ENCODE data around the gene INO80. TPM values are rescaled to one million over a fixed set of nuclear protein-coding genes. Genes with fewer than 3 reads are reported as not detected.

INO80 gene
- total RNA-seq, 1 experiment from 2014 or later: 38.4 TPM

GRCh38 chr15:40992241-40992741 lies 123.8 kb downstream of the INO80 start:
- no peak for DNase-seq
- Histone ChIP-seq H3K4me2 (ENCODE audit: low read length) (no peak overlapping the region), H3K27ac (ENCODE audit: low read length) (no peak overlapping the region), H3K9me3 (ENCODE audit: low read length) (no peaks in the 10 kb centered on the region), H3K36me3 (ENCODE audit: low read depth, low read length) (peaks cover 52% of the 10 kb centered on the region), H3K9me2 (replicated peaks; ENCODE audit: low read length) (no peaks in the 10 kb centered on the region), H2AFZ (ENCODE audit: low read length) (no peak overlapping the region), H3K79me2 (ENCODE audit: low read length) (no peaks in the 10 kb centered on the region), H3K4me3 (ENCODE audit: low read length) (no peak overlapping the region), H3K9ac (ENCODE audit: low read length) (no peak overlapping the region), H3K4me1 (ENCODE audit: insufficient read depth, low read length) (no peaks in the 10 kb centered on the region), H4K20me1 (ENCODE audit: low read length) (no peaks in the 10 kb centered on the region), H3K27me3 (ENCODE audit: low read length) (no peaks in the 10 kb centered on the region), H3F3A (ENCODE audit: low read length, unreplicated experiment) (no peaks in the 10 kb centered on the region)
- no TSS peak for BruUV-seq (replicated peaks)
- TF ChIP-seq EZH2 (IDR thresholded peaks at IDR 0.05; ENCODE audit: low read length, unreplicated experiment): no peak
- no peak for TF ChIP-seq EZH2phosphoT487 (IDR thresholded peaks at IDR 0.05; ENCODE audit: borderline replicate concordance, low read length)
- TF ChIP-seq CTCF (conservative IDR thresholded peaks at IDR 0.05; ENCODE audit: low read depth, low read length): no peak
- POLR2A ChIA-PET (ENCODE audit: unreplicated experiment): no interaction called here
- ATAC-seq: no peak
- CTCF ChIA-PET: no interaction called here
- intact Hi-C loops (cut with micrococcal nuclease): no loop called here

GRCh38 chr15:40991355-40991754 lies 124.7 kb downstream of the INO80 start:
- H4K20me1 ChIP-seq (ENCODE audit: low read length): no peaks in the 10 kb centered on the region
- ChIA-PET CTCF (no interaction called here), POLR2A (ENCODE audit: unreplicated experiment) (no interaction called here)
- H2AFZ ChIP-seq (ENCODE audit: low read length): no peak overlapping the region
- no peak overlapping the region for H3K4me3 ChIP-seq (ENCODE audit: low read length)
- ATAC-seq: no peak
- intact Hi-C loops (cut with micrococcal nuclease): no loop called here
- TF ChIP-seq CTCF (conservative IDR thresholded peaks at IDR 0.05; ENCODE audit: low read depth, low read length) (no peak), EZH2phosphoT487 (IDR thresholded peaks at IDR 0.05; ENCODE audit: borderline replicate concordance, low read length) (no peak), EZH2 (IDR thresholded peaks at IDR 0.05; ENCODE audit: low read length, unreplicated experiment) (no peak)
- H3F3A ChIP-seq (ENCODE audit: low read length, unreplicated experiment): no peaks in the 10 kb centered on the region
- no peaks in the 10 kb centered on the region for H3K79me2 ChIP-seq (ENCODE audit: low read length)
- no peak overlapping the region for H3K9ac ChIP-seq (ENCODE audit: low read length)
- no peaks in the 10 kb centered on the region for H3K27me3 ChIP-seq (ENCODE audit: low read length)
- no peaks in the 10 kb centered on the region for H3K9me2 ChIP-seq (replicated peaks; ENCODE audit: low read length)
- no peak overlapping the region for H3K4me2 ChIP-seq (ENCODE audit: low read length)
- H3K4me1 ChIP-seq (ENCODE audit: insufficient read depth, low read length): no peaks in the 10 kb centered on the region
- H3K9me3 ChIP-seq (ENCODE audit: low read length): no peaks in the 10 kb centered on the region
- BruUV-seq (replicated peaks): no TSS peak
- H3K27ac ChIP-seq (ENCODE audit: low read length): no peak overlapping the region
- peaks cover 50% of the 10 kb centered on the region for H3K36me3 ChIP-seq (ENCODE audit: low read depth, low read length)
- no peak for DNase-seq

DNA sequence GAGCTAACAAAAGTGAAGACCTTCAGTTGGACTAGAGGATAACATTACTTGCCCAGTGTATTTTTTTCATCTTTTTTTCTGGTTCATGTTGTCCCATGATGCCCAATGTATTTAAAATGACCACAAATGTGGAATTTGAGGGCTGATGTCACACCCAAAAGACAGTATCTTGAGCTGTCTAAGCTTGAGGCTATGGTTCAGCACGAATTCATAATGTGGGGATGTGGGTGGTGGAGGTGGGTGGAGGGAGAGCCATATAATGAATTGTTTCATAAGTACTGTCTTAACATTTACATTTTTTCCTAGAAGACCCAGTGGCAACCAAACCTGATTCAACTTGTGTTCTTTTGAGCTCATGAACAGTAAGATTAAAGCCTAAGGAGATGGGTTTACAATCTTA lies 125.3 kb downstream of the INO80 start:
- Histone ChIP-seq H3K4me2 (ENCODE audit: low read length) (no peak overlapping the region), H3K9me2 (replicated peaks; ENCODE audit: low read length) (no peaks in the 10 kb centered on the region), H4K20me1 (ENCODE audit: low read length) (no peaks in the 10 kb centered on the region), H3K27me3 (ENCODE audit: low read length) (no peaks in the 10 kb centered on the region), H3K9me3 (ENCODE audit: low read length) (no peaks in the 10 kb centered on the region), H3F3A (ENCODE audit: low read length, unreplicated experiment) (no peaks in the 10 kb centered on the region), H2AFZ (ENCODE audit: low read length) (no peak overlapping the region), H3K36me3 (ENCODE audit: low read depth, low read length) (peaks cover 50% of the 10 kb centered on the region), H3K4me3 (ENCODE audit: low read length) (no peak overlapping the region), H3K79me2 (ENCODE audit: low read length) (no peaks in the 10 kb centered on the region), H3K4me1 (ENCODE audit: insufficient read depth, low read length) (no peaks in the 10 kb centered on the region), H3K27ac (ENCODE audit: low read length) (no peak overlapping the region), H3K9ac (ENCODE audit: low read length) (no peak overlapping the region)
- ATAC-seq (no peak), DNase-seq (no peak)
- POLR2A ChIA-PET (ENCODE audit: unreplicated experiment): no interaction called here
- intact Hi-C loops (cut with micrococcal nuclease): no loop called here
- no TSS peak for BruUV-seq (replicated peaks)
- CTCF ChIA-PET: no interaction called here
- TF ChIP-seq EZH2 (IDR thresholded peaks at IDR 0.05; ENCODE audit: low read length, unreplicated experiment): no peak
- TF ChIP-seq CTCF (conservative IDR thresholded peaks at IDR 0.05; ENCODE audit: low read depth, low read length): no peak
- TF ChIP-seq EZH2phosphoT487 (IDR thresholded peaks at IDR 0.05; ENCODE audit: borderline replicate concordance, low read length): no peak
